Pulmonary artery endothelial cell (primary cell): ENCODE data around the gene CSF2RB. TPM values are rescaled to one million over a fixed set of nuclear protein-coding genes. Genes with fewer than 3 reads are reported as not detected.

Experiments
- DNase-seq: peaks from one replicate; pipeline ENCODE4 v3.0.0-alpha.2; 2011; ENCODE audit warnings: low read depth, low spot score
- total RNA-seq: library from RNA; depleted of rRNA; stranded (reverse); fragments of >200 nt; gene quantifications from 2 replicates; pipeline ENCODE4 v1.2.3, GENCODE V29; 2014

CSF2RB gene
- total RNA-seq, 1 donor from 2014 or later = 12.1 TPM

DNA sequence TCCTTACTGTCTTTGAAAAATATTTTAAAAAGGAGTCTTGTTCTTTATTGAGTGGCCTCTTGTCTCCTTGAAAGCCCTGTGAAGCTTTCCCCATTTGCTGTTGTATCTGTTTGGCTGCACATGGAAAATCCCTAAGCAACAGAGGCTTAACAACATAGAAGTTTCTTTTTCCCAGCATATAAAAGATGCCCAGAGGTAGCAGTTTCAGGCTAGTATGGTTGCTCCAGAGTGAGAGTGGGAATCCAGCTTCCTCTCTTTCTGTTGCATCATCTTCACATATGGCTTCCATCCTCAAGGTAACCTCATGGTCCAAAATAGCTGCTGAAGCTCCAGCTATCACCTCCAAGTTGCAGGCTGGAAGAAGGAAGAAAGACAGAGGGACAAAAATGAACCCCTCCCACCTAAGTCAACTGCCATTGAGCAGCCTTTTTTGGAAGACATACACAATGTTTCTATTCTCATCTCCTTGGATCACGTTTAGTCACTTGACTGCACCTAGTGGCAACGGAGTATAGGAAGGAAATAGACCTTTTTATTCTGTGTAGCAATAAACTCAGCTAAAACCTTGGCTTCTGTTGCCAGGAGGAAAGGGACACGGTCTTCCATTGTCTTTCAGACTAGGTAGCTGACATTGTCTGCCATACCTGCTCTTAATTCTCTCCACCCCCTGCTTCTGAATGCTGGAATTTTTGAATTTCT lies 5.3 kb downstream of the CSF2RB start:
- DNase-seq = no peak

- DNase-seq = no peak
Observed at GRCh38 chr22:36921309-36922104, 8.1 kb downstream of the CSF2RB start.

DNA sequence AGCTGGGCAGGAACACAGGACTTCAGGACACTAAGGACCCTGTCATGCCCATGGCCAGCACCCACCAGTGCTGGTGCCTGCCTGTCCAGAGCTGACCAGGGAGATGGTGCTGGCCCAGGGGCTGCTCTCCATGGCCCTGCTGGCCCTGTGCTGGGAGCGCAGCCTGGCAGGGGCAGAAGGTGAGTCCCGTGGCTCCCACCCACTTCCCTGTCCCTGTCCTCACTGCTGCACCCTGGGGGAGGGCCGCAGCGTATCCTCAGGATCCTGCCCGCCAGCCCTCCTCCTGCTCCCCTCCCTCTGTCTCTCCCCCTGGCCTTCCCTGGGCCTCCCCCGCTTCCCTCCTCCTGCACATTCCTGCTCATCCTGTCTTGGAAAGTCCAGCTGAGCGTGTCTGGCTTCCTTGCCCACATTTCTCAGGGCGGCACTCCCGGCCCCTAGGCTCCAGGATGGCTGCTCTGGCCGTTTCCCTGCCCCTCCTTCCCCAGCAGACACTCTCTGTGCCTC lies 8.7 kb downstream of the CSF2RB start:
- no peak for DNase-seq

DNA sequence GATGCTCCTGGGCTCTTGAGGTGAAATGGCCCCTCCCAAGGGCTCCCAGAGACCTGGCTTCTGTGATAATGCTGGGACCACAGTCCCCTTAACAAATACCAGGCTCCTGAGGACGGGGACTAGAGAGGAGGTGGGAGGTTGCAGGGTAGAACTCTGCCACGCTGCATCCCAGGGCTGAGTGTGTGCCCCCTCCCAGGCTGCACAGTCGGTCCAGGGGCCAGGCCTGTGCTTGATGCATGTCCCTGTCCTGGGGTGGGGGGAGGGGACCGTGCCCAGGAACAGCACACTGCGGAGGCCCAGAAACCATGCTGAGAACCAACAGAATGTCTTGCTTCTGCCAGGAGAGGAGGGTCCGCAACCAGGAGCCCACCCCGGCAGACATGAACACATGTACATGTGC lies 9.3 kb downstream of the CSF2RB start:
- DNase-seq = no peak

- DNase-seq = no peak
Observed at GRCh38 chr22:36923131-36923788, 9.8 kb downstream of the CSF2RB start.

DNA sequence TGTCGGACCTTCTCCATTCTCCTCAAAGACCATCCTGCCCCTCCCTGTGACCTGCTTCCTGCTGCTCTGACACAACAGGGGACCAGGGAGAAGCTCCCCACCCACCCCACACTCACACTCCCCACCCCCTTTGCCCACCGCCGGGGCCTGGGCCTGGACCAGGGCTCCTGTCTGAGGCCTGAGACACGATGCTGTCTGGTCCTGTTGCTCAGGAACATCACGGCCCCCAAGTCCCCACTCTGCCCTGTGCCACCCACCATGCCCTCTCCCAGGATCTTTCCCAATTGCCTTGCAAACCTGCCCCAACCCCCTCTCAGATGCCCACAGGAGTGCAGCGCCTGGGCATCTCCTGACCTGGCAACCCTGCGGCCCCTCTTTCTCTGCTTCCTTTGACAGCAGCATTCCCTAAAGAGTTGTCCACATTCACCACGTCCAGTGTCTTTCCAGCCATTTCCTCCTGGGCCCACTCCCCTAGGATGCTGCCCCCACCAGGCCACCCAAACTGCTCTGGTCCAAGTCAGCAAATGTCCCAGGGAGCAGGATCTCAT lies 10.8 kb downstream of the CSF2RB start:
- no peak for DNase-seq

DNA sequence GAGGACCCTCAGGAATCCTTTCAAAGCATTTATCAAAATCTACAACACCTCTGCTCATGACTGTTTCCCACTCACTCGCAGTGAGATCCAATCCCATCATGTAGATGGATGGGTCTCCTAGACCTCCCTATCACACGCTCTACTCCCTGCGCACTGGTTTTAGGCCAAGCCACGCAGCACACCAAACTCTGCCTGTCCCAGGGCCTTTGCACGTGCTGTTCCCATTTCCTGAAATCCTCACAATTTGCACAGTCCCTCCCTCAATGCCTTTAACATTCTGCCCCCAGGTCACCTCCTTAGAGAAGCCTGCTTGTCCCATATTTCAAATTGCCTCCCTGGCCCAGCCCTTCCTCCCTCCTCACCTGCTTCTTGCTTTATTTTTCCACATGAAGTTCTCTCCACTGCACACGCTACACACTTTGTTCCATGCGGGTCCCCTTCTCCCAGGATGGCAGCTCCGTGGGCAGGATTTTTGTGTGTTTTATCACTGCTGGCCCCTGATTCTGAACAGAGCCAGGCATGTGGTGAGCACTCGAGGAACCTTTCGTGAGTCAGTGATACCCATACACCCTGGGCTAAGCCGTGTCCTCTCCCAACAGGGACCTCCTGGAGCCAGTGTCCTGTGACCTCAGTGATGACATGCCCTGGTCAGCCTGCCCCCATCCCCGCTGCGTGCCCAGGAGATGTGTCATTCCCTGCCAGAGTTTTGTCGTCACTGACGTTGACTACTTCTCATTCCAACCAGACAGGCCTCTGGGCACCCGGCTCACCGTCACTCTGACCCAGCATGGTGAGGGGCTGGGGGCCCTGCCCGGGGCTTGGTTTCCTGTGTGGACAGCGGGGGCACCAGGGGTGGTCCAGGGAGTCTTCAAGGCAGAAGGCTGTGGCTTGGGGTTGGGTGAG lies 12.2 kb downstream of the CSF2RB start:
- no peak for DNase-seq

- DNase-seq = no peak
Observed at GRCh38 chr22:36926309-36926708, 12.9 kb downstream of the CSF2RB start.

DNA sequence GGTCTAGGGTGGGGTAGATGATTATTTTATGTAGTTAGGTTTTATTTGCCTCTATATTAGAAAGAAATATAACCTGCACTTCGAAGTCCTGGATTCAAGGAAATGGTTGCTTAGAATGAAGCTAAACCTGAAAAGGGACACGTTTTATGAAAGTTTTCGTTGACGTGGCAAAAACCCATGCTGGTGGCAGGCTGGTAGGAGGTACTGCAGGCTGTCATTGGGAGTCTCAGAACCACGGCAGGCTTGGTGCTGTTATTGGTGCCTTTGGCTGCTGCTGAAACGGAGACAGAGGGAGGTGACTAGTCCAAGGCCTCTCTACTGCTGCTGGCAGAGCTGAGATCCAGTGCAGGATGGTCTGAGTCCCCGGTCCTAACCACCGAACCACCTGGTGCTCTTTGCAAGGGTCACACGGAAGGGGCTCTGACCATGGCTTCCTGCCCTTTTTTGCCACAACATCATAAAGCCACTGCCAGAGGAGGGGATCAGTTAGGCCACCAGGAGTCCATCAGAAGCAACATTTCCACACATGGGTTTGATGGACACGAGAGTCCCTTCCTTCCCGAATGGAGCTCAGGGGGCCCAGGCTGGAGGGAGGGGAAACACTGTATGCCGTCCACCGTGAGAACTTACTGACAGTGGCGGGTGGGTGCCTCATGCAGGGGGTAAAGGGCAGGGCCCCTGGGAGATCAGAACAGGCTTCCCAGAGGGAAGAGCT lies 13.4 kb downstream of the CSF2RB start:
- no peak for DNase-seq

GRCh38 chr22:36927671-36928070 lies 14.2 kb downstream of the CSF2RB start:
- DNase-seq = no peak

- DNase-seq = no peak
Observed at GRCh38 chr22:36928196-36928595, 14.8 kb downstream of the CSF2RB start.

- no peak for DNase-seq
Observed at GRCh38 chr22:36928786-36929535, 15.5 kb downstream of the CSF2RB start.

DNA sequence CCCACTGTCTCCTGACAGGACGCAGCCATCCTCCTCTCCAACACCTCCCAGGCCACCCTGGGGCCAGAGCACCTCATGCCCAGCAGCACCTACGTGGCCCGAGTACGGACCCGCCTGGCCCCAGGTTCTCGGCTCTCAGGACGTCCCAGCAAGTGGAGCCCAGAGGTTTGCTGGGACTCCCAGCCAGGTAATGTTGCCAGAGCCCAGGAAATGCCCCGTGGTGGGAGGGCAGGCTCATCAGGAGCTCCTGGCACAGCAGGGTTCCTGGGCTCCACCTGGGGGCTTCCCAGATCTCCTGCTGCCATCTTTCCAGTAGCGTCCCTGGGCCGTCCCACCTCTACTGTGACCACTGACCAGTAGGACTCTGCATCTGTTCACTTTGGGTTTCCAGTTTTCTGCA lies 16.2 kb downstream of the CSF2RB start:
- no peak for DNase-seq

- DNase-seq = no peak
Observed at GRCh38 chr22:36930041-36930935, 16.9 kb downstream of the CSF2RB start.

- DNase-seq = no peak
Observed at GRCh38 chr22:36931446-36931845, 18.0 kb downstream of the CSF2RB start.

GRCh38 chr22:36933629-36934417 lies 20.4 kb downstream of the CSF2RB start:
- DNase-seq = no peak

DNA sequence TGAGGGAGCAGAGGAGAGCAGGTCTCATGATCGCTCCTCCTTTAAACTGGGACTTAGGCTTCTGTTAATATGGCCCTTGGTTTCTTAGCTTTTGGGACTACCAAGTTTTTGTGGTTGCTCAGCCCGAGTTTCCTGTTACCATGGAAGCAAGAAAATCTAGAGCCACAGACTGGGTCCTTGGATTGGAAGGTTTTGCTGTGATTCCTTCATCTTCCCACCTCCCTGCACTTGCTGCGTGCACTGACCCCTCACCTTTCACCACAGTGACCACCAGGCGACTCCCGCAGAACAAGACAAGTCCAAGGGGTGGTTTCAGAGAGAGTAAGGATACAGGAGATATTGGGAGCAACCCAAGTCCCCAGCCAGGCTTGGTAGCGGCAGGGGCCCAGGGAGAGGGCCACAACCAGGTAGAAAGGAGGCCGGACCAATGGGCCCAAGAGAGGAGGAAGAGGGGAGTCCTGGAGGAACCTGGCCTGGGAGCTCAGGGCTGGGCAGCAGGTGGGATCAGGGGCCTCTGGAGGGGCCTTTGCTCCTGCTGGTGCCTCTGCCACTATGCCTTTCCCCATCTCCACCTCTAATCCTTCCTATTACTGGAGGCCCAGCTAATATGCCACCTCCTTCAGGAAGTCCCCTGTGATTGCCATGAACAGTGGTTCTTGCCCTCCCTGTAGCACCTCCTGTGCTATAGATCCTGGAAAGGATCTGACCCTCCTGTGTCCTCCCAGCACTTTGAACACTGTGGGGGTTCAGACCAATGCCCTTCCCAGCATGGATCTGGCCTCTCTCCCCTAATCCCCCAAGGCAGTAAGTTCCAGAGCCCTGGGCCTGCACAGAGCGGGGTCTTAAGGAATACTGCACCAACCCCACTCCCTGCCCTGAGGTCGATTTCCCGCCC lies 21.2 kb downstream of the CSF2RB start:
- no peak for DNase-seq
